GM18505 (cell line): Measurements from ENCODE around the gene STEAP2.

ENCODE experiments used
- ATAC-seq: cut with Tn5 transposase; IDR thresholded peaks from one replicate; pipeline ENCODE4 v1.9.1; 2021; ENCODE audit not compliant: unreplicated experiment
- POLR2A ChIP-seq: IDR thresholded peaks from 4 replicates; pipeline ENCODE4 v1.6.1; 2011; ENCODE audit warnings: borderline replicate concordance; ENCODE audit not compliant: insufficient read depth, insufficient read length; ENCODE audit errors: extremely low read depth

The STEAP2 gene

DNA sequence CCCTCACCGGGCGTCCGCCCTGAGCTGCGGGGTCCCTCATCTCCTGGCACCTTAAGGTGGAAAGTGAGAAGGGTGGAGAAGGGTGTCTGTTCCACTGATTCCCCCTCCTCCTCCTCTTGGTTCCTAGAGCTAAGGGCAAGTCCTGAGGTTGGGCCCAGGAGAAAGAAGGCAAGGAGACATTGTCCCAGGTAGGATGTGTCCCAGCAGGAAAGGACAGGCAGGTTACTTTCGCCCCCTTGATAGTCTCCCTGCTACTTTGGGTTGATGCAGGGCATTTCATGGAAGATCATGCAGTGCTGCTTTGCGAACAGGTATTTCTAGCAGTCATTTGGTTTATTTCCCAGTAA is 582 bp downstream of the STEAP2 start:
- ATAC-seq: no peak
- TF ChIP-seq POLR2A: no peak

DNA sequence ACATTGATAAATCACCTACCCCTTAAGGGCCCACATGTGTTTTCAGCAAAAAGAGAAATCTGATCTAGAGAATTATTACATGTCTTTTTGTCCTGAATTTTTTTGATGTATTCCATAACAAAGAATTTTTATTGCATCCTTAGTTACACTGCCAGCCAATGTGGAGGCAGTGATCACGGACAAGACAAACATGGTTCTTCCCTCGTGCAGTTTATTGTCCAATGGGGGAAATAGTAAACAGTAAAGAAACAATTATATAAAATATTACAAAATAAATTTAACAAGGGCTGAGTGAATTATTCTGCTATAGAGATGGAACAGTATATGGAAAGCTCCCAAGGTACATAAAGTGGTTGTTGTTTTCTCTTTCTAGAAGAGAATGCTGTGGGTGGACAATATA is 2.0 kb downstream of the STEAP2 start:
- no peak for TF ChIP-seq POLR2A
- no peak for ATAC-seq

DNA sequence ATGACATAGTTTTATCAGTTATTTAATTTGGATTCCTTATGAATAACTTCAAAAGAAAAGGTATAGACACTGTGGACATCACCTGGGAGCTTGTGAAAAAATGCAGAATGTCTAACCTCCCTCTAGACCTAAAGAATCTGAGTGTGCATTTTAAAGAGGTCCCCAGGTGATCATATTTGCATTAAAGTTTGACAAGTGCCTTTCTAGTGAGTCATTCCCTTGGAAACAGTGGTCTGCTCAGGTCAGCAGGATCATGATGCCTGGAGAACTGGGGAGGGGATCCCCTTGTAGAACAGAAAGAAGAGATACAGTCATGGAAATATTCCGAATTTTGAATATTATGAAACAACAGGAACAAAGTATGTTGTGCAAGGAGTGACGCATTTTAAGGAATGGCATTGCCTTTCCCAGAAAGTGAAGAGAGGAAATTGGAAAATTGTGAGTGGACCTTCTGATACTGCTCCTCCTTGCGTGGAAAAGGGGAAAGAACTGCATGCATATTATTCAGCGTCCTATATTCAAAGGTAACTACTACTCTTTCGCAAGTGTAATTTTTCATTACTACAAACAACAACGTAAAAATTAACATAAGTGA is 4.6 kb downstream of the STEAP2 start:
- ATAC-seq: no peak
- no peak for TF ChIP-seq POLR2A

DNA sequence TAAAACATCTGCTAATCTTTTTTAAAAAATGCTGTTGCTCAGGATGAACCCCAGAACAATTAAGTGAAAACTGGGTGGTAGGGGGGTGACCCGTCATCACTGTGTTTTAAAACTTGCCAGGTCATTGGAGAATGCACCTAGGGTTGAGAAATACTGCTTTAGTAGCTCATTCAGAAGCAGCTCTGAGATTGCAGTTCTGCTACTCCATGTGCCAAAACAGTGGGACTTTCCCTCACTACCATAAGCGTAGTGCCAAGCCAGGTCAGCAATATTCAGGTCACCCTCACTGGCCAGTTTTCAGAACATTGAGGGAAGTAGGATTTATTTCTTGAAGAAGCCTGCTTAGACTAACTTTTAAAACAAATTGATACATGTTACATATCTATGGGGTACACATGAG is 5.2 kb downstream of the STEAP2 start:
- TF ChIP-seq POLR2A: no peak
- ATAC-seq: no peak

DNA sequence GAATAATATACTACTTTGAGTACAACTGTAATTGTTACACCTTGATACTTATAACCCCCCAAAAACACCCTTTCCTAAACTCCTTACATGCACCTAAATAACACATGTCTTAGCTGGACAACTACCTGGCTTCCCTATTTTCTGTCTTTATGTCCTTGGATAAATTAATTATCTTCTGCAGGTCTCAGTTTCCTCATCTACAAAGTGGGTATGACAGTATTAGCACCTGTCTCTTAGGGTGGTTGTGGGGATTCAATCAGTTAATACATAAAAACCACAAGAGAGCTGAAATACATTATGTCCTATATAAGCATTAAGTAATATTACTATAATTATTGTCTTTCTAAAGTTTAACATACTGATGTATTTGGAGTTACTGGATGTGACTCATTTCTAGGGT is 10.8 kb downstream of the STEAP2 start:
- no peak for ATAC-seq
- TF ChIP-seq POLR2A: no peak

DNA sequence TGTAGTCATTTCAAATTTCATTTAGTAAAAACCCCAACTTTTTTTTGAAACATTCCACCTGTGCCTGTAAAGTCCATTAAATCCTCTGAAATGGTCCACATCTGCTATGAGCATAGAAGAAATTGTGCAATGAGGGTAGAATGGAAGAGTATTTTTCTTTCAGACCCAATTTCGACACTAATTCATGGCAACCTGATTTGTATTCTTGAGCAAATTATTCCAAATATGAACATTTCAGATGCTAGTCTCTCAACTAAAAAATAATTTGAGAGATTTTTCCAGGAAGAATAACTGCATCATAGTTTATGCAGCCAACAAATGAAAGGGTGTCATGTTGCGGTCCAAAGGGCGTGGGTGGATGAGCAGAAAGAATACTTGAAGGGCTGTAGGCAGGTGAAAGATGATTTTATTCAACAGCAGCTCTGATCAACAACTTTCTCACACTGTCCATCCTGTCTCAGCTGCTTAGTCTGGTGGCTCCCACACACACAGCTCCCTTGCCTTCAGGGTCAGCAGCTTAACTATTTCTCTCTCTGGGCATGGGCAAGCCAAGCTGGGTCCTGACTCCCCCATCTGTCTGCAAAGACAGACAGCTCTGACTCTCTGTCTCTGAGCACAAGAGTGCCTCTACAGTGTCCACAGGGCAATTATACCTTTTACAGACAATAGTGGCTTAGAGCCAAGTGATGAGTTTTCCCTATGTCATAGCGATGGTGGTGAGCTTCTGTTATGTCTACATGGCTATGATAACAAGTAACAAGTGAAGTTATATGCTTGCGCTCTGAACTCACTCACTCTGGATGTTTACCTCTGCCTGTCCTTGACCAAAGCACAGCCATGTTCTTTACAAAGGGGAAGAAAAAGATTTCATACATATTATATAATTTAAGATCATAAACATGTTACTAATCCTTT is 11.5 kb downstream of the STEAP2 start:
- no peak for ATAC-seq
- no peak for TF ChIP-seq POLR2A

DNA sequence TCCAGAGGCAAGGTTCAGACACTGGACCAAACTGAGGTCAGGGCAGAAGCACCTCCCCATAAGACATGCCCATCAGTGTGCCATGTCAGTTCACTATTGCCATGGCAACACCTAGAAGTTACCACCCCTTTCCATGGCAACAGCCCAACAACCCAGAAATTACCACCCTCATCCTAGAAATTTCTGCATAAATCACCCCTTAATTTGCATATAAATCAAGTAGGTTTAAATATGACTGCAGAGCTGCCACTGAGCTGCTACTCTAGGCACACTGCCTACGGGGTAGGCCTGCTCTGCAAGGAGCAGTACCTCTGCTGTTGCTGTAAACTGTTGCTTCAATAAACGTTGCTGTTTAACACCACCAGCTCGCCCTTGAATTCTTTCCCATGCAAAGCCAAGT is 12.7 kb downstream of the STEAP2 start:
- no peak for TF ChIP-seq POLR2A
- ATAC-seq: no peak

DNA sequence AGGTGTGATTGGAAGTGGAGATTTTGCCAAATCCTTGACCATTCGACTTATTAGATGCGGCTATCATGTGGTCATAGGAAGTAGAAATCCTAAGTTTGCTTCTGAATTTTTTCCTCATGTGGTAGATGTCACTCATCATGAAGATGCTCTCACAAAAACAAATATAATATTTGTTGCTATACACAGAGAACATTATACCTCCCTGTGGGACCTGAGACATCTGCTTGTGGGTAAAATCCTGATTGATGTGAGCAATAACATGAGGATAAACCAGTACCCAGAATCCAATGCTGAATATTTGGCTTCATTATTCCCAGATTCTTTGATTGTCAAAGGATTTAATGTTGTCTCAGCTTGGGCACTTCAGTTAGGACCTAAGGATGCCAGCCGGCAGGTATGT is 13.6 kb downstream of the STEAP2 start:
- ATAC-seq: no peak
- no peak for TF ChIP-seq POLR2A

DNA sequence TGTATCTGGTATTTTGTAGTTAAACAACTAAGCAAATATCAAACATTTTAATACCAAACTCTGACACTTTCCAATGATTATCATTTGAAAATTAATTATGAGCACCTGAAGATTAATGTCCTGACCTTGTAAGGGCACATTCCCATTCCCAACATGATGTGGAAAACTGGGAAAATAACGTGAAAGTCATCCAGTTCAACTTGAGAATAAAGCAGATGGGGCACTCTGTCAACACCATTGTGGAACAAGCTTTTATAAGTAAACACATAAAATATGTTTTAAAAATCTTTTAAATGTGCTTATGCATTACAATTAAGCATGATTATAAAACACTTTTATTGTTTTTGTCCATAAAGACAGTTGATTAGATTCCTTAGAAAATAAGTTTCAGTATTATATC is 14.1 kb downstream of the STEAP2 start:
- no peak for TF ChIP-seq POLR2A
- no peak for ATAC-seq

DNA sequence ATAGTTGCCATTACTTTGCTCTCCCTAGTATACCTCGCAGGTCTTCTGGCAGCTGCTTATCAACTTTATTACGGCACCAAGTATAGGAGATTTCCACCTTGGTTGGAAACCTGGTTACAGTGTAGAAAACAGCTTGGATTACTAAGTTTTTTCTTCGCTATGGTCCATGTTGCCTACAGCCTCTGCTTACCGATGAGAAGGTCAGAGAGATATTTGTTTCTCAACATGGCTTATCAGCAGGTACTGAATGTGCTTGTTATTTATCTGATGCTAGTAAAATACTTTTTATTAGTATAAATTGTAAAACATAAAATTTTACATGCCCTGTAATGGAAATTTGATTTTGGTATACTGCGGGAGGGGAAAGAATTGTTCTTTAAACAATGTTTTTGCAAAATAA is 15.7 kb downstream of the STEAP2 start:
- ATAC-seq: no peak
- TF ChIP-seq POLR2A: no peak

DNA sequence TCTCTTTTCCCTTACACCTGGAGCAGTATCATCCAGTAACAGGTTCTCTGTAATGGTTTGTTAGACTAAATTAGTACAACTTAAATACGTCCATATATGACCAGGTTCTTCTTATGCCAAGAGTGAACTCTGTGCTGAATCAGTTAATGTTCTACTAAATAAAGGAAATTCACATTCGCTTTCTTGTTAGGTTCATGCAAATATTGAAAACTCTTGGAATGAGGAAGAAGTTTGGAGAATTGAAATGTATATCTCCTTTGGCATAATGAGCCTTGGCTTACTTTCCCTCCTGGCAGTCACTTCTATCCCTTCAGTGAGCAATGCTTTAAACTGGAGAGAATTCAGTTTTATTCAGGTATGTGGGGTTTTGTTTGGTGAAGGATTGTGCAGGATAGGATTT is 18.1 kb downstream of the STEAP2 start:
- no peak for TF ChIP-seq POLR2A
- no peak for ATAC-seq

DNA sequence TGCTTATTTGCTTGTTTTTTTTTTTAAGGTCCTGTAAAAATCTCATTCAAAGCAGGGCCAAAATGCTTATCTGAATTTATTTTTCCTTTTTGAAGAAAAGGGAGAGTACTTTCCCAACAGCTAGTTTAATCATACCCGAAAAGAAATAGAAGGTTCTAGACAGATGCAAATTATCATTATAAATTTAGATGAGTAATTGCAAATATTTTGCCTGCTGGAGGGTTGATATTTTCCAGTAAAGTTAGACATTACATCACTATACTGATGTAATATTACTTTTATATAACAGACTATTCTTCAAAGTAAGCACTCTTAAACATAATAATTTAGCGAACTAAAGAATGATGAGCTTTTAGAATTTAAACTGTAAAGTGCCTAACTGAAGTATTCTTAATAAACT is 19.3 kb downstream of the STEAP2 start:
- no peak for TF ChIP-seq POLR2A
- ATAC-seq: no peak

DNA sequence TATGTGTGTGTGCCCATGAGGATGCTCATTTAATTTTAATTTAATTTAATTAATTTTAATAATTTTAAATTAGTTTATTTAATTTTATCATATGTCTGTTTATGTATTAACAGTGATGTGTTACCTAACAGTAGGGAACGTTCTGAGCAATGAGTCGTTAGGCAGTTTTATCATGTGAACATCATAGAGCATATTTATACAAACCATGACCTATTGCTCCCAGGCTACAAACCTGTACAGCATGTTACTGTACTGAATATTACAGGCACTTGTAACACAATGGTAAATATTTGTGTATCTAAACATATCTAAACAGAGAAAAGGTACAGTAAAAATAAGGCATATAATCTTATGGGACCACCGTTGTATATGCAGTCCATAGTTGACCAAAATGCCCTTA is 19.8 kb downstream of the STEAP2 start:
- no peak for ATAC-seq
- TF ChIP-seq POLR2A: no peak

DNA sequence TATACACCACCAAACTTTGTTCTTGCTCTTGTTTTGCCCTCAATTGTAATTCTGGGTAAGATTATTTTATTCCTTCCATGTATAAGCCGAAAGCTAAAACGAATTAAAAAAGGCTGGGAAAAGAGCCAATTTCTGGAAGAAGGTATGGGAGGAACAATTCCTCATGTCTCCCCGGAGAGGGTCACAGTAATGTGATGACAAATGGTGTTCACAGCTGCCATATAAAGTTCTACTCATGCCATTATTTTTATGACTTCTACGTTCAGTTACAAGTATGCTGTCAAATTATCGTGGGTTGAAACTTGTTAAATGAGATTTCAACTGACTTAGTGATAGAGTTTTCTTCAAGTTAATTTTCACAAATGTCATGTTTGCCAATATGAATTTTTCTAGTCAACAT is 20.9 kb downstream of the STEAP2 start:
- no peak for ATAC-seq

More for the DNA sequence above, 20.9 kb downstream of the STEAP2 start:
- TF ChIP-seq POLR2A: no peak
